SH-SY5Y (cell line): ENCODE data around the gene OBSCN.

Source experiments
- GATA2 ChIP-seq: IDR thresholded peaks from 2 replicates; pipeline ENCODE4 v1.6.1; 2011; ENCODE audit warnings: mild to moderate bottlenecking, low read depth, low read length
- GATA3 ChIP-seq: IDR thresholded peaks from 2 replicates; pipeline ENCODE4 v1.6.1; 2011; ENCODE audit warnings: low read depth, mild to moderate bottlenecking, low read length, moderate library complexity

DNA sequence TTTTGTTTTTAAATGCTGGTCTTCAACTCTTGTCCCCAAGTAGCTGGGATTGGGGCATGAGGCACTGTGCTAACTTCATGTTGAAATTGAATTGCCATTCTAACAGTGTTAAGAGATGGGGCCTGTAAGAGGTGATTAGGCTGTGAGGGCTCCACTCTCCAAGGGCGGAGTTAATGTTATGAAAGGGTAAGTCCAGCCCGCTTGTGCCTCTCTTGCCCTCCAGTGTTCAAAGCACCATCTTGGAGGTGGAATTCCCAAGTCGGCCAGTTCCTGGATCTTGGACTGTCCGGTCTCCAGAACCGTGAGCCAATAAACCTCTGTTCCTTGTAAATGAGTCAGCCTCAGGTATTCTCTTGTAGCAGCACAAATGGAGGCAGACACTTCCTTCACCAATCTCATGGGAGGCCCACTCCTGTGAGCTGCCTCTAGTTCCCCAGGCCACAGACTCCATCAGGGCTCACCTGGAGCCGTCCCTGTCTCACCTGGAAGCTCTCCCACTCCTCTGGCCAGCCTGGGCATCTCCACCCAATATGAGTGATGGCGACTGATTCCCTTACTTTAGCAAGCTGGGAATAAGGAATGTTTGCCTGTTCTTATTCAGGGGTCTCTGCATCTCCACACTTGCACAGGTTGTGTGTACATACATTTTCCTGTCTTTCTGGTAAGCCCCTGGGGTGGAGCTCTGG is 26.7 kb upstream of the OBSCN start:
- TF ChIP-seq GATA2, result no peak
- no peak for TF ChIP-seq GATA3
